HCT116 (cell line): ENCODE results near the gene NDUFB2. TPM values are rescaled to one million over a fixed set of nuclear protein-coding genes. Genes with fewer than 3 reads are reported as not detected.

Experiments
- ATAC-seq: fragments of 200-7000 bp; cut with Tn5 transposase; 2 replicates; pipeline ENCODE4 v1.9.1; 2020; ENCODE audit warnings: mild to moderate bottlenecking, moderate library complexity
- BruUV-seq: library from RNA; stranded (reverse); fragments of 400-500 nt; replicated peaks from 2 replicates; lab custom pipeline; 2021; lab: Mats Ljungman, UMichigan
- CTCF ChIA-PET: fragments of 300-600 bp; sonication (Branson Sonifier 250); formaldehyde crosslinking; loops from one replicate; lab custom pipeline; 2021; ENCODE audit warnings: antibody characterized with exemption; lab: Charles Lee
- POLR2A ChIA-PET: fragments of 300-600, 350-600 bp; sonication (Branson Sonifier 250); formaldehyde crosslinking; loops from one replicate; lab custom pipeline; 2021; ENCODE audit warnings: antibody characterized with exemption; lab: Charles Lee
- RAD21 ChIA-PET, 2 experiments: fragments of 300-600 bp; sonication (Branson Sonifier 250); formaldehyde crosslinking; loops; one replicate each; lab custom pipeline; 2023; ENCODE audit warnings: low total read pairs in 2 of 2; ENCODE audit not compliant: uncharacterized antibody in 2 of 2, unreplicated experiment in 2 of 2, low non-redundant PET in 1 of 2; lab: Charles Lee
- DNase-seq: peaks from one replicate; pipeline ENCODE4 v3.0.0-alpha.2; 2010; ENCODE audit warnings: low read depth, low spot score
- H2AFZ ChIP-seq: fragments of 200-600 bp; shearing (Covaris generic), sonication (generic); 2 replicates; pipeline ENCODE4 v1.6.1; 2017; ENCODE audit warnings: low read depth, mixed run types, mixed read lengths, antibody characterized with exemption, low read length; ENCODE audit not compliant: poor library complexity, severe bottlenecking
- H3K27ac ChIP-seq: 2 replicates; pipeline ENCODE4 v1.5.1; 2012; ENCODE audit warnings: low read depth, low read length
- H3K27me3 ChIP-seq: fragments of 200-600 bp; sonication (generic); 2 replicates; pipeline ENCODE4 v1.6.1; 2016; ENCODE audit warnings: mixed run types, low read length, mixed read lengths; ENCODE audit not compliant: insufficient read depth
- H3K36me3 ChIP-seq, 2 experiments: fragments of 200-500 bp in 1 of 2; fragments of 200-600 bp in 1 of 2; sonication (Bioruptor generic) in 1 of 2; sonication (generic) in 1 of 2; 2 replicates each; pipeline versions ENCODE4 v1.5.1 to v1.6.1; 2014 to 2016; ENCODE audit warnings: low read length in 2 of 2, inconsistent platforms in 1 of 2, mixed read lengths in 1 of 2, mixed run types in 1 of 2; ENCODE audit not compliant: insufficient read depth in 2 of 2, control insufficient read depth in 1 of 2
- H3K4me1 ChIP-seq, 2 experiments: fragments of 200-600 bp in 1 of 2; sonication (generic) in 1 of 2; 2 replicates each; pipeline versions ENCODE4 v1.5.1 to v1.6.1; 2012 to 2017; ENCODE audit warnings: low read length in 2 of 2, inconsistent platforms in 1 of 2, mild to moderate bottlenecking in 1 of 2, mixed read lengths in 1 of 2, mixed run types in 1 of 2, moderate library complexity in 1 of 2; ENCODE audit not compliant: insufficient read depth in 2 of 2, control insufficient read depth in 1 of 2
- H3K4me2 ChIP-seq: fragments of 200-600 bp; sonication (generic); 2 replicates; pipeline ENCODE4 v1.6.1; 2017; ENCODE audit warnings: mixed run types, low read length, mixed read lengths
- H3K4me3 ChIP-seq, 2 experiments: fragments of 200-600 bp in 1 of 2; sonication (generic) in 1 of 2; replicated peaks in 1 of 2; 2 replicates each; pipeline ENCODE4 v1.5.1; 2011 to 2016; ENCODE audit warnings: low read length in 2 of 2, control low read depth in 1 of 2, low read depth in 1 of 2, mild to moderate bottlenecking in 1 of 2, mixed read lengths in 1 of 2, mixed run types in 1 of 2
- H3K79me2 ChIP-seq: fragments of 200-600 bp; sonication (generic); 2 replicates; pipeline ENCODE4 v1.6.1; 2017; ENCODE audit warnings: mild to moderate bottlenecking, mixed run types, low read length, moderate library complexity, mixed read lengths; ENCODE audit not compliant: insufficient read depth
- H3K9ac ChIP-seq: fragments of 200-600 bp; sonication (generic); 2 replicates; pipeline ENCODE4 v1.6.1; 2016; ENCODE audit warnings: low read length, mixed read lengths
- H3K9me2 ChIP-seq: fragments of 200-600 bp; sonication (generic), shearing (Covaris generic); 2 replicates; pipeline ENCODE4 v1.6.1; 2017; ENCODE audit warnings: mixed run types, mild to moderate bottlenecking, moderate library complexity; ENCODE audit not compliant: insufficient read depth
- H3K9me3 ChIP-seq, 2 experiments: fragments of 200-500 bp in 1 of 2; fragments of 200-600 bp in 1 of 2; sonication (Bioruptor generic) in 1 of 2; sonication (generic) in 1 of 2; 2 replicates each; pipeline ENCODE4 v1.6.1; 2014 to 2017; ENCODE audit warnings: low read length in 2 of 2, mixed read lengths in 2 of 2, inconsistent platforms in 1 of 2, low read depth in 1 of 2, mild to moderate bottlenecking in 1 of 2, mixed run types in 1 of 2, moderate library complexity in 1 of 2; ENCODE audit not compliant: control insufficient read depth in 1 of 2, insufficient read depth in 1 of 2
- H4K20me1 ChIP-seq: fragments of 200-600 bp; sonication (generic), shearing (Covaris generic); 2 replicates; pipeline ENCODE4 v1.6.1; 2017; ENCODE audit warnings: mixed run types, mild to moderate bottlenecking, moderate library complexity; ENCODE audit not compliant: insufficient read depth
- ATF3 ChIP-seq: IDR thresholded peaks from 2 replicates; pipeline ENCODE4 v1.6.1; 2012
- EGR1 ChIP-seq: IDR thresholded peaks from 2 replicates; pipeline ENCODE4 v1.6.1; 2012; ENCODE audit warnings: low read depth
- EZH2 ChIP-seq: fragments of 200-600 bp; sonication (generic); IDR thresholded peaks from 2 replicates; pipeline ENCODE4 v1.6.1; 2017; ENCODE audit warnings: antibody characterized with exemption, mixed run types
- EZH2phosphoT487 ChIP-seq: fragments of 200-600 bp; IDR thresholded peaks from 2 replicates; pipeline ENCODE4 v1.6.1; 2018; ENCODE audit warnings: antibody characterized with exemption, borderline replicate concordance
- JUND ChIP-seq: IDR thresholded peaks from 2 replicates; pipeline ENCODE4 v1.6.1; 2012
- MAX ChIP-seq: IDR thresholded peaks from 2 replicates; pipeline ENCODE4 v1.6.1; 2012
- POLR2A ChIP-seq: IDR thresholded peaks from 2 replicates; pipeline ENCODE4 v1.7.0; 2011; ENCODE audit warnings: borderline replicate concordance; ENCODE audit not compliant: insufficient read depth, insufficient read length; ENCODE audit errors: extremely low read depth
- POLR2AphosphoS5 ChIP-seq: IDR thresholded peaks from 2 replicates; pipeline ENCODE4 v1.6.1; 2011; ENCODE audit warnings: mild to moderate bottlenecking, low read depth, low read length, moderate library complexity
- SIN3A ChIP-seq: IDR thresholded peaks from 2 replicates; pipeline ENCODE4 v1.6.1; 2012; ENCODE audit warnings: low read depth
- SP1 ChIP-seq: IDR thresholded peaks from 2 replicates; pipeline ENCODE4 v1.6.1; 2012; ENCODE audit warnings: low read depth
- SRF ChIP-seq: IDR thresholded peaks from 2 replicates; pipeline ENCODE4 v1.6.1; 2012; ENCODE audit warnings: low read depth
- YY1 ChIP-seq: IDR thresholded peaks from 2 replicates; pipeline ENCODE4 v1.6.1; 2011; ENCODE audit warnings: low read length, low read depth, moderate library complexity, mild to moderate bottlenecking; ENCODE audit not compliant: insufficient replicate concordance; ENCODE audit errors: extremely low read depth
- ZNF274 ChIP-seq: fragments of 200-500 bp; sonication (Bioruptor generic); IDR thresholded peaks from 2 replicates; pipeline ENCODE4 v1.6.1; 2014; ENCODE audit warnings: mild to moderate bottlenecking, low read depth, low read length, inconsistent platforms
- intact Hi-C: fragments of 100-400 bp; cut with micrococcal nuclease; formaldehyde crosslinking; loops from 2 replicates; pipeline ENCODE4 v1.10.0; 2022
- total RNA-seq: library from RNA; stranded (reverse); gene quantifications from one replicate; pipeline ENCODE4 v1.2.1, GENCODE V29; 2021; ENCODE audit not compliant: unreplicated experiment
- TF ChIP-seq, protein P1 (sequence below): IDR thresholded peaks from 2 replicates; pipeline ENCODE4 v1.6.1; 2012; ENCODE audit warnings: low read depth
- TF ChIP-seq, protein P2 (sequence below): IDR thresholded peaks from 2 replicates; pipeline ENCODE4 v1.6.1; 2011; ENCODE audit warnings: mild to moderate bottlenecking, low read length, moderate library complexity; ENCODE audit not compliant: insufficient replicate concordance; ENCODE audit errors: extremely low read depth

The NDUFB2 gene
- total RNA-seq, 1 experiment from 2014 or later = 143 TPM

DNA sequence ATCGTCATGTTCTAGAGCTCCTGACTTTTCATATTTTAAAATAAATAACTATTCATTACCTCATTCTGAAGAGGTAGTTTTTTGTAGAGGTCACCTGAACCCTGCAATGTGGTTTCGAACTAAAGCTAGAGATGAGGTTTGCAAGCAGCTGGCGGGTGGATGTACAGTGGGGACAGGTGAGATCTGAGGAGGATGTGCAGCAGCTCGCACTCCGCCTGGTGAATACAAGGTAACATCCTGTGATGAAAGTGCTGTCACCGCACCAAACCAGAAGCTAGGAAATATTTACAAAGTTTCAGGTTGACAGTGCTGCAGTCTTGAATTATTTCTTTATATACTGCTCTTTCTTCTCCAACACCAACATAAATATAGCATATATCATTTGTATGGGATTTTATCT lies 26.5 kb downstream of the NDUFB2 start (continued):
- TF ChIP-seq SIN3A (no peak), POLR2A (no peak), SRF (no peak), MAX (no peak), EZH2 (no peak)
- TF ChIP-seq, protein P1, sequence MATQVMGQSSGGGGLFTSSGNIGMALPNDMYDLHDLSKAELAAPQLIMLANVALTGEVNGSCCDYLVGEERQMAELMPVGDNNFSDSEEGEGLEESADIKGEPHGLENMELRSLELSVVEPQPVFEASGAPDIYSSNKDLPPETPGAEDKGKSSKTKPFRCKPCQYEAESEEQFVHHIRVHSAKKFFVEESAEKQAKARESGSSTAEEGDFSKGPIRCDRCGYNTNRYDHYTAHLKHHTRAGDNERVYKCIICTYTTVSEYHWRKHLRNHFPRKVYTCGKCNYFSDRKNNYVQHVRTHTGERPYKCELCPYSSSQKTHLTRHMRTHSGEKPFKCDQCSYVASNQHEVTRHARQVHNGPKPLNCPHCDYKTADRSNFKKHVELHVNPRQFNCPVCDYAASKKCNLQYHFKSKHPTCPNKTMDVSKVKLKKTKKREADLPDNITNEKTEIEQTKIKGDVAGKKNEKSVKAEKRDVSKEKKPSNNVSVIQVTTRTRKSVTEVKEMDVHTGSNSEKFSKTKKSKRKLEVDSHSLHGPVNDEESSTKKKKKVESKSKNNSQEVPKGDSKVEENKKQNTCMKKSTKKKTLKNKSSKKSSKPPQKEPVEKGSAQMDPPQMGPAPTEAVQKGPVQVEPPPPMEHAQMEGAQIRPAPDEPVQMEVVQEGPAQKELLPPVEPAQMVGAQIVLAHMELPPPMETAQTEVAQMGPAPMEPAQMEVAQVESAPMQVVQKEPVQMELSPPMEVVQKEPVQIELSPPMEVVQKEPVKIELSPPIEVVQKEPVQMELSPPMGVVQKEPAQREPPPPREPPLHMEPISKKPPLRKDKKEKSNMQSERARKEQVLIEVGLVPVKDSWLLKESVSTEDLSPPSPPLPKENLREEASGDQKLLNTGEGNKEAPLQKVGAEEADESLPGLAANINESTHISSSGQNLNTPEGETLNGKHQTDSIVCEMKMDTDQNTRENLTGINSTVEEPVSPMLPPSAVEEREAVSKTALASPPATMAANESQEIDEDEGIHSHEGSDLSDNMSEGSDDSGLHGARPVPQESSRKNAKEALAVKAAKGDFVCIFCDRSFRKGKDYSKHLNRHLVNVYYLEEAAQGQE = no peak
- TF ChIP-seq, all 23 proteins: peak for 0

DNA sequence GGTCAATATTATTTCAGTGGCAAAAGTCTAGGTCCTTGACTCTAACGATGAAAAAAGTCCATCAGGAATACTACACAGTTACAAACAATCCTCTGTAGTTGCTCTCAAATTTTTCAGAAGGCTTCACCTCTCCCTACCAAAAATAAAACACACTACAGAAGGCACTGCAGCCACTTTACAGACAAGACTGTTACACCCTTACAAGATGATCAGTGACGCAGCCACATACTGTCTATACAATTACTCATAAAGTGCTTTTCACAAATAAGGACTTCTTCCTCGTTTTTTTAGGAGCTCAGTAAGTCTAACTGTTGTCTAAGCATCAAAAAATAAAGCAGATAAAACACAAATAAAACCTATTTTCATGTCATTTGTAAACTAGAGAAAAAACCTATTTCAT lies 27.1 kb downstream of the NDUFB2 start:
- Histone ChIP-seq H3K4me2 (no peak overlapping the region), H3K27ac (no peak overlapping the region), H2AFZ (no peak overlapping the region), H3K4me1 (no peaks in the 10 kb centered on the region), H3K4me3 (no peak overlapping the region), H3K9me3 (no peaks in the 10 kb centered on the region), H3K79me2 (no peaks in the 10 kb centered on the region), H3K9me2 (no peaks in the 10 kb centered on the region), H3K9ac (no peak overlapping the region), H3K27me3 (no peaks in the 10 kb centered on the region), H4K20me1 (no peaks in the 10 kb centered on the region), H3K36me3 (no peaks in the 10 kb centered on the region)
- ATAC-seq = no peak
- POLR2A ChIA-PET = no interaction called here
- CTCF ChIA-PET = no interaction called here
- intact Hi-C loops = no loop called here
- DNase-seq = no peak
- BruUV-seq = no TSS peak
- RAD21 ChIA-PET = no interaction called here
- TF ChIP-seq, protein P1 = no peak
- no peak for TF ChIP-seq EGR1
- TF ChIP-seq JUND = no peak
- no peak for TF ChIP-seq EZH2phosphoT487
- no peak for TF ChIP-seq POLR2A
- TF ChIP-seq SP1 = no peak
- no peak for TF ChIP-seq ZNF274
- no peak for TF ChIP-seq MAX
- no peak for TF ChIP-seq ATF3
- TF ChIP-seq, protein P2, sequence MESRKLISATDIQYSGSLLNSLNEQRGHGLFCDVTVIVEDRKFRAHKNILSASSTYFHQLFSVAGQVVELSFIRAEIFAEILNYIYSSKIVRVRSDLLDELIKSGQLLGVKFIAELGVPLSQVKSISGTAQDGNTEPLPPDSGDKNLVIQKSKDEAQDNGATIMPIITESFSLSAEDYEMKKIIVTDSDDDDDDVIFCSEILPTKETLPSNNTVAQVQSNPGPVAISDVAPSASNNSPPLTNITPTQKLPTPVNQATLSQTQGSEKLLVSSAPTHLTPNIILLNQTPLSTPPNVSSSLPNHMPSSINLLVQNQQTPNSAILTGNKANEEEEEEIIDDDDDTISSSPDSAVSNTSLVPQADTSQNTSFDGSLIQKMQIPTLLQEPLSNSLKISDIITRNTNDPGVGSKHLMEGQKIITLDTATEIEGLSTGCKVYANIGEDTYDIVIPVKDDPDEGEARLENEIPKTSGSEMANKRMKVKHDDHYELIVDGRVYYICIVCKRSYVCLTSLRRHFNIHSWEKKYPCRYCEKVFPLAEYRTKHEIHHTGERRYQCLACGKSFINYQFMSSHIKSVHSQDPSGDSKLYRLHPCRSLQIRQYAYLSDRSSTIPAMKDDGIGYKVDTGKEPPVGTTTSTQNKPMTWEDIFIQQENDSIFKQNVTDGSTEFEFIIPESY = no peak
- TF ChIP-seq POLR2AphosphoS5 = no peak
- TF ChIP-seq YY1 = no peak
- no peak for TF ChIP-seq SIN3A
- TF ChIP-seq EZH2 = no peak
